NCI-H345 treated with DMSO at 0.1 percent for 48 hours (cell line): ENCODE data around the gene FGF10.

Source experiments
- DNase-seq: peaks from one replicate; lab custom pipeline; 2025; ENCODE audit not compliant: unreplicated experiment; lab: John Stamatoyannopoulos, UW

Gene FGF10

GRCh38 chr5:44389090-44389822 is at the start of gene FGF10:
Gene FGF10 (minus strand): TSS chr5:44389420. CDS start chr5:44388682, 738 bp downstream.
- no peak for DNase-seq

- DNase-seq: no peak
These were observed 37.7 kb upstream of the FGF10 start for GRCh38 chr5:44426944-44427343.

GRCh38 chr5:44412286-44412685 is 23.1 kb upstream of the FGF10 start:
- no peak for DNase-seq

- no peak for DNase-seq
These were observed 12.9 kb upstream of the FGF10 start for GRCh38 chr5:44402084-44402483.

- no peak for DNase-seq
These were observed 12.4 kb upstream of the FGF10 start for GRCh38 chr5:44401611-44402010.

GRCh38 chr5:44398382-44398781 is 9.2 kb upstream of the FGF10 start:
- DNase-seq: no peak

- no peak for DNase-seq
These were observed 7.1 kb upstream of the FGF10 start for GRCh38 chr5:44396312-44396711.

- no peak for DNase-seq
These were observed 1.1 kb upstream of the FGF10 start for GRCh38 chr5:44390351-44390750.

- DNase-seq: no peak
These were observed 563 bp upstream of the FGF10 start for GRCh38 chr5:44389823-44390143.

- no peak for DNase-seq
These were observed 715 bp downstream of the FGF10 start for GRCh38 chr5:44388321-44389089.

GRCh38 chr5:44387921-44388320 is 1.3 kb downstream of the FGF10 start:
- DNase-seq: no peak

- DNase-seq: no peak
These were observed 1.8 kb downstream of the FGF10 start for GRCh38 chr5:44387406-44387805.

GRCh38 chr5:44385291-44385900 is 3.8 kb downstream of the FGF10 start:
- DNase-seq: no peak

- DNase-seq: no peak
These were observed 4.4 kb downstream of the FGF10 start for GRCh38 chr5:44384816-44385215.

GRCh38 chr5:44382894-44383293 is 6.3 kb downstream of the FGF10 start:
- DNase-seq: no peak

GRCh38 chr5:44377057-44377456 is 12.2 kb downstream of the FGF10 start:
- no peak for DNase-seq

- no peak for DNase-seq
These were observed 17.2 kb downstream of the FGF10 start for GRCh38 chr5:44372028-44372427.

- DNase-seq: no peak
These were observed 22.0 kb downstream of the FGF10 start for GRCh38 chr5:44367203-44367602.

- no peak for DNase-seq
These were observed 23.9 kb downstream of the FGF10 start for GRCh38 chr5:44365345-44365744.

- DNase-seq: no peak
These were observed 25.1 kb downstream of the FGF10 start for GRCh38 chr5:44364097-44364496.

GRCh38 chr5:44361342-44362001 is 27.7 kb downstream of the FGF10 start:
- no peak for DNase-seq

- DNase-seq: no peak
These were observed 28.3 kb downstream of the FGF10 start for GRCh38 chr5:44360919-44361318.
